HG02840 (cell line): Measurements from ENCODE around the gene CCDC192.

Experiments used
- ATAC-seq: cut with Tn5 transposase; IDR thresholded peaks from one replicate; pipeline ENCODE4 v1.9.1; 2021; ENCODE audit warnings: mild to moderate bottlenecking, moderate library complexity, moderate number of reproducible peaks; ENCODE audit not compliant: unreplicated experiment, low FRiP score

Gene CCDC192

GRCh38 chr5:127942246-127943060 is 239.3 kb downstream of the CCDC192 start:
- no peak for ATAC-seq

DNA sequence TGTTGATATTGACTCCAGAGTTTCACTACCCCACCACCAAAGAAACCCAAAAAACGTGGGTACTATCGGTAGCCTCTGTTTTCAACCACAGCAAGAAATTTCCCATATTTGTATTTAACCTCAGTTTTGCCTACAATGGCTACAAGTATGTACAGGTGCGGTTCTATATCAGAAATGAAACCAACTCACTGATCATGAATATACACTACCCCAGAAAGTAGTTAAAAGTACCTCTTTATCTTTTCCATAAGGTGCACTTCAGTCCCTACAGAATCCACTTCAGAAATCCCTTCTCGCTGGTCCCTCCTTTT is 239.8 kb downstream of the CCDC192 start:
- ATAC-seq, result peak; percentile 69

GRCh38 chr5:127944125-127944524 is 240.9 kb downstream of the CCDC192 start:
- ATAC-seq, result no peak

DNA sequence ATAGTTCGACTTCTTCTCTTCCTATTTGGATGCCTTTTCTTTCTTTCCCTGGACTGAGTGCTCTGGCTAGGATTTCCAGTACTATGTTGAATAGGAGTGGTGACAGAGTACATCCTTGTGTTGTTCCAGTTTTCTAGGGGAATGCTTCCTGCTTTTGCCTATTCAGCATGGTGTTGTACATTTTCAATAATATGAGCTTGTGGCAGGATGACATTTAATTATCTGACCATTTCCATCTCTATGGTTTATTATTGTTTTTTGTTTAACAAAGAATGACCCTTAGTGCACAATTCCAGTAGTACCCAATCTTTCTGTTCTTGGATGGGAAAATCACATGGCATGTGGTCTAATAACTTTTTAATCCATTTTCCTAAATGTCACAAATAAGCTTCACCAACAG is 244.8 kb downstream of the CCDC192 start:
- no peak for ATAC-seq

GRCh38 chr5:127950707-127951391 is 247.7 kb downstream of the CCDC192 start:
- ATAC-seq, result no peak

DNA sequence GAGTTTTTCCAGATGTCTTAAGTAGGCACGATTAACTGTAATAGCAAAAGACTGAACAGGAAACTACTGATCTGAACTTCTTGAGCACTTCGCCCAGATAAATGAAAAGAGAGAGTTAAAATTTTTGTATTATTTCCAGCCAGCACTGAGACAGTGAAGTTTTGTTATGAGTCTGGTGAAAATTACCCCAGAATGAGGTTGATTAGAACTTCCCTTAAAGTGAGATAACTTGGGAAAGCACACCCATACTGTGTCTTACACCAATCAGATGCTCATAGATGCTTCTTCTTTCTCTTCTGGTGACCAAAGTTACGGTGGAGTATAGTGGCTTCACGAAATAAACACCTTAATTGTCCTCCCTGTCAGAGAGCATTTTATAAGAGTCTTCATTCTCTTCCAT is 248.6 kb downstream of the CCDC192 start:
- no peak for ATAC-seq

- ATAC-seq, result no peak
These were observed 254.0 kb downstream of the CCDC192 start for GRCh38 chr5:127957183-127957582.

- no peak for ATAC-seq
These were observed 254.6 kb downstream of the CCDC192 start for GRCh38 chr5:127957701-127958239.

DNA sequence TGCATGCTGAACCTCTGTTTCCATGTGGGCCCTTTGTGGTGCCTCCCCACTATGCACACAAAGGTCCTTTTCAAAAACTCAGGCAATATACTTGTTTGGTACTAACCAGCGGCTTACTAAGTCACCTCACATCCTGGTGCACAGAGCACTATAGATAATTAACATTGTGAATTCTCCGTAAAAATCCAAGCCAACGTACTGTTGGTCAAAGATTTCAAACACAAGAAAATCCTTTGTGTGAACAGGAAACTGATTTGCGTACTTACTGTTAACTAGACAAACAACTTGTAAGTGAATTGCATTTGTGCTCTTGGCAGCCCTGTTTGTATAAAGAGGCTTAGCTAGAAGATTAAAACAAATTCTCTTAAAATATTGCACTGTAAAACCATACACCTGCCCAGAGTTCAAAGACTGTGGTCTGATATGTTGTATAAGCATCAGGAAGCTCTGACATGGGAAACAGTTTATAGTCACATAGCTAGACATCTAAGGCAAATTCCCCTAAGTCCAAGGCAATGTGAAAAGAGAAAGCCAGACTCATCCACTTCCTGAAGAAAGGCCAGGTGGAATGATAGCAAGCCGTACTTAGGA is 255.3 kb downstream of the CCDC192 start:
- no peak for ATAC-seq

- ATAC-seq, result no peak
These were observed 256.1 kb downstream of the CCDC192 start for GRCh38 chr5:127959152-127959764.

DNA sequence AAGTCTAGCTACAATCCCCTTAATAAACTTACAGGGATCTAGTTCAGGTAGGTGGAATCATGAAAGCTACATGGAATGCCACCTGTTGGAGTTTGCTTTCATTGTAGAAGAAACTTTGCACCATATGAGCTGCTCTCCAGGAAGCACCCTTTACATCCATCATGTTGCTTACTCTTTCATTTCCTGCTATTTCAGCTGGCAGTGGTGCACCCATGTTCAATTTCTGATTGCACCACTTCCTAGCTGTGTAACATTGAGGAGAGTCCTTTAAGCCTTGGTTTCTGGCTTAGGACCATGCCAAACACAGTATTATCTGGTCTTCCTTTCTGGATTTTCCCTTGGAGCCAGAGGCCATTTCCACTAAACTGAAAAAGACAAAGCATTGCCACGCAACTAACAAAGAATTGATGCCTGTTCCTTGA is 257.1 kb downstream of the CCDC192 start:
- no peak for ATAC-seq

GRCh38 chr5:127961006-127961762 is 258.0 kb downstream of the CCDC192 start:
- ATAC-seq, result no peak

DNA sequence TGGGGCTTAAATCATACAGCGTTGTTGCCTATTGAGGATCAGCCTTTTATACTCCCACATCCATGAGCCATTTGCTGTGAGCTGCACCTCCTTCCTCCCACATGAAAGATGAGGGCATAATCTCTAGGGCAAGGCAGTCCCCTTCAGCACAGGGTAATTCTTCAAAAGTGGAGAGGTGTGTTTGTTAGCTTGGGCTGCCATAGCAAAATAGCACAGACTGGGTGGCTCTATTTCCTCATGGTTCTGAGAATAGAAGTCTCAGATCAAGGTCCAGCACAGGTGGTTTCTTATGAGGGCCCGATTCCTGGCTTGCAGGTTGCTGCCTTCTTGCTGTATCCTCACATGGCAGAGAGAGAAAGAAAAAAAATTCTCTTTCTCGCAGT is 258.6 kb downstream of the CCDC192 start:
- no peak for ATAC-seq

GRCh38 chr5:127962491-127962890 is 259.3 kb downstream of the CCDC192 start:
- no peak for ATAC-seq

DNA sequence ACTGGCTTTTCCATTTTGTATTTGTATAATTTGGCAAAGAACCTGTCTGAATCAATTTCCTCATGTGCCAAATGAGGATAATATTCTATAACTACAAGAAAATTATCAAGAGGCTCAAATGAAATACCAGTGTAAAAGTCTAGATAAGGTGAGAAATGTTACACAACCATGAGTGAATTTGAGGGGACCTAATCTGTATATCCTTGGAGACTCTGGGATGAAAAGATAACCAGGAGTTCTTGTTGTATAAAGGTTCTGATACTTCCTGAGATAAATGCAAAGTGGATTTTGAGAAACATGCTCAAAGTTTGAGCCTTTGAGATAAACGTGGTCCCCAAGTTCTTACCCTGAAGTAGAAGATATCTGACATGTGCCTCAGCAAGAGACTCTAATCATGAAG is 260.0 kb downstream of the CCDC192 start:
- ATAC-seq, result no peak

GRCh38 chr5:127963931-127964330 is 260.7 kb downstream of the CCDC192 start:
- ATAC-seq, result no peak

DNA sequence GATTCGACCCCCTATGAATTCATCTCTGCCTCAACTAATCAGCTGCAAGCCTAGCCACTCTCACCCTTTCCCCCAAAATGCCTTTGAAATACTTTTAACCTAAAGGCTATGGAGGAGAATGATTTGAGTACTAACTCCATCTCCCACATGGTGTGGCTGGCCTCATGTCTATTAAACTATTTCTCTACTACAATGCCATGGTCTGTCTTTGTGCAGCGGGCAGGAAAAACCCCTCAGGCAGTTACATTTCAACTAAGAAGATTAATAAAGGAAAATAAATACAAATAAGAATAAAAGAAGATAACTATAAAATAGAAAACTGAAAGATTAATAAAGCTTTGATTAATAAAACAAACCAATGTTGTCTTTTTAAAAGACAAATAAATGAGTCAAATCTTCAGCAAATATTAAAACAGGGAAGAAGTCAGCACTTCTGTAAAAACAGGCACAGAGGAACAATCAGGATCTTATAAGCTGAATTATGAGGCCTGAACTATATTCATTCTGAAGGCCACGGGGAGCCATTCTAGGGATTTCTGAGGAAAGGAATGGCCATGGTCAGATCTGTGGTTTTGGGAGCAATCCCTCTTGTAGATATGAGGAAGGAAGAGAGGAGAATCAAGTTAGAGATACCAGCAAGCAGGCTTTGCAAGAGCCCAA is 264.3 kb downstream of the CCDC192 start:
- ATAC-seq, result no peak

GRCh38 chr5:127967983-127968592 is 264.9 kb downstream of the CCDC192 start:
- no peak for ATAC-seq

DNA sequence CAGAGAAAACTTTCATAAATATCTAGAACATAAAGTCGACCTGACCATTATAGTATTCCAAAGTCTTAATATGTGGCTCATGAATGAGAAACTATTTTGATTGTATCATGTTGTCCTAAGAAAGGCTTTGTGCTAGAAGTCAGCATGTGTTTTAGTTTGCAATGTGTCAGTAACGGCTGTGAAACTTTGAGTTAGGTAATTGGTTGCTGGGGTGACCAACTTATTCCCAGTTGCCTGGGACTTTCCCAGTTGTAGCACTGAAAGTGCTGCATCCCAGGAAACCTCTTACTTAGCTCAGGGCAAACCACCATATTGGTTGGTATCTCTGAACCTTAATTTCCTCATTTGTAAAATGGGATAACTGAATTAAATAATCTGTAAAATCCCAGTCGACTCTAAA is 265.8 kb downstream of the CCDC192 start:
- no peak for ATAC-seq
